ENCODE measurements around the gene HRAS.

DNA sequence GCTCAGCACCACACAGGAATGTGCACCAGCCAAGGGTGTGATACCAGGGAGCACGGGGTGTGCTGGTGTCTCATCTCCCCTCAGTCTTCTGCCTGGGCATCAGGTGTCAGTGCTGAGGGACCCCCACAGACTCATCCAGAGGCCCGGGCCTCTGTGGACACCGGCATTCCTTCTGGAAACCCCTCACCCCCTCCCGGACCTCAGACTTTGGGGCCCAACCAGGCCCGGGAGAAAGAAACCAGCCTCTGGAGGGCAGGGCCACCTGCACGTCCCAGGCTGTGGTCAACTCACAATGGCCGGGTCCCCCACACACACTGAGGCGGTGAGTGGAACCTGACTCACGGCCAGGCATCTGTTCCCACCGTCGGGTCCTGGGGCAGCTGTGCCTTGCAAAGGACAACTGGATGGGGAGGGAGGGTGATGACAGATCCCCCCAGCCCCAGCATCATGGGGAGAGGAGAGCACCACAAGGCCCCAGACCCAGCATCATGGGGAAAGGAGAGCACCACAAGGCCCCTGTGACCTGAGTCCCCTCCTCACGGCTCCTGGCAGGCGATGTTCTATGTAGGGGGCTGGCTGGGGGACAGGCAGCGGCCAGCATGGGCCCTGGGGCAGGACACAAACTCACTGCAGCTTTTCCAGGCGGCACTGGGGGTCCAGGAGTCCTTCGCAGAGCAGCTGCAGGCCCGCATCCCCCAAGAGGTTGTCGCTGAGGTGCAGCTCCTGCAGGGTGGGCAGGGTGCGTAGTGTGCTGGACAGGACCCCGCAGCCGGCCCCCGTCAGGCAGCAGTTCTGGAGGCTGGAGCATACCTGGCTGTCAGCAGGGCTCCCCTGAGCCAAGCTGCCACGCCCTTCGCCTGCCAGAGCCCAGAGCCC lies 35.9 kb downstream of the HRAS start:
- TF ChIP-seq, protein P1, sequence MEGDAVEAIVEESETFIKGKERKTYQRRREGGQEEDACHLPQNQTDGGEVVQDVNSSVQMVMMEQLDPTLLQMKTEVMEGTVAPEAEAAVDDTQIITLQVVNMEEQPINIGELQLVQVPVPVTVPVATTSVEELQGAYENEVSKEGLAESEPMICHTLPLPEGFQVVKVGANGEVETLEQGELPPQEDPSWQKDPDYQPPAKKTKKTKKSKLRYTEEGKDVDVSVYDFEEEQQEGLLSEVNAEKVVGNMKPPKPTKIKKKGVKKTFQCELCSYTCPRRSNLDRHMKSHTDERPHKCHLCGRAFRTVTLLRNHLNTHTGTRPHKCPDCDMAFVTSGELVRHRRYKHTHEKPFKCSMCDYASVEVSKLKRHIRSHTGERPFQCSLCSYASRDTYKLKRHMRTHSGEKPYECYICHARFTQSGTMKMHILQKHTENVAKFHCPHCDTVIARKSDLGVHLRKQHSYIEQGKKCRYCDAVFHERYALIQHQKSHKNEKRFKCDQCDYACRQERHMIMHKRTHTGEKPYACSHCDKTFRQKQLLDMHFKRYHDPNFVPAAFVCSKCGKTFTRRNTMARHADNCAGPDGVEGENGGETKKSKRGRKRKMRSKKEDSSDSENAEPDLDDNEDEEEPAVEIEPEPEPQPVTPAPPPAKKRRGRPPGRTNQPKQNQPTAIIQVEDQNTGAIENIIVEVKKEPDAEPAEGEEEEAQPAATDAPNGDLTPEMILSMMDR (conservative IDR thresholded peaks at IDR 0.05; ENCODE audit: low read length) = no peak
- no peak for TF ChIP-seq EZH2phosphoT487 (IDR thresholded peaks at IDR 0.05; ENCODE audit: borderline replicate concordance)
